ENCODE results near the gene SYT14.
"Not testable (repeated sequence)": the region's sequence is repeated elsewhere in the genome, so short reads cannot be mapped to it uniquely, and the experiment has no call there.

The SYT14 gene

GRCh38 chr1:210043058-210043457 is 105.0 kb downstream of the SYT14 start:
- no peak for DNase-seq

GRCh38 chr1:210049616-210050015 is 111.6 kb downstream of the SYT14 start:
- no peak for DNase-seq

GRCh38 chr1:210050491-210050890 is 112.5 kb downstream of the SYT14 start:
- DNase-seq, result not testable (repeated sequence)

- no peak for DNase-seq
These were observed 115.1 kb downstream of the SYT14 start for GRCh38 chr1:210053126-210053525.

GRCh38 chr1:210057593-210057992 is 119.6 kb downstream of the SYT14 start:
- DNase-seq, result no peak

- no peak for DNase-seq
These were observed 124.0 kb downstream of the SYT14 start for GRCh38 chr1:210061992-210062391.

- no peak for DNase-seq
These were observed 132.5 kb downstream of the SYT14 start for GRCh38 chr1:210070531-210070930.

GRCh38 chr1:210072129-210072528 is 134.1 kb downstream of the SYT14 start:
- no peak for DNase-seq

- DNase-seq, result no peak
These were observed 135.0 kb downstream of the SYT14 start for GRCh38 chr1:210072896-210073504.

GRCh38 chr1:210074904-210075303 is 136.9 kb downstream of the SYT14 start:
- DNase-seq, result no peak

- DNase-seq, result no peak
These were observed 138.6 kb downstream of the SYT14 start for GRCh38 chr1:210076620-210077019.

- DNase-seq, result no peak
These were observed 143.5 kb downstream of the SYT14 start for GRCh38 chr1:210081494-210081893.

GRCh38 chr1:210085359-210085758 is 147.3 kb downstream of the SYT14 start:
- DNase-seq, result no peak

GRCh38 chr1:210087058-210087457 is 149.0 kb downstream of the SYT14 start:
- no peak for DNase-seq

- no peak for DNase-seq
These were observed 151.8 kb downstream of the SYT14 start for GRCh38 chr1:210089855-210090254.

- no peak for DNase-seq
These were observed 154.3 kb downstream of the SYT14 start for GRCh38 chr1:210092366-210092765.

GRCh38 chr1:210093461-210093860 is 155.4 kb downstream of the SYT14 start:
- DNase-seq, result no peak

GRCh38 chr1:210098356-210098755 is 160.3 kb downstream of the SYT14 start:
- no peak for DNase-seq

GRCh38 chr1:210099921-210100320 is 161.9 kb downstream of the SYT14 start:
- DNase-seq, result no peak

GRCh38 chr1:210104103-210104502 is 166.1 kb downstream of the SYT14 start:
- no peak for DNase-seq

- not testable (repeated sequence) for DNase-seq
These were observed 174.9 kb downstream of the SYT14 start for GRCh38 chr1:210112906-210113305.

GRCh38 chr1:210117198-210117597 is 179.2 kb downstream of the SYT14 start:
- no peak for DNase-seq

GRCh38 chr1:210117681-210118170 is 179.7 kb downstream of the SYT14 start:
- DNase-seq, result no peak

- no peak for DNase-seq
These were observed 185.4 kb downstream of the SYT14 start for GRCh38 chr1:210123383-210123782.

GRCh38 chr1:210123924-210124589 is 186.0 kb downstream of the SYT14 start:
- no peak for DNase-seq

Measured in CD4-positive, alpha-beta T cell treated with Interferon alpha-2 for 1 hour (primary cell).